HepG2 (cell line): Measurements from ENCODE around the gene AMOTL2. TPM values are rescaled to one million over a fixed set of nuclear protein-coding genes. Genes with fewer than 3 reads are reported as not detected.

Source experiments
- ATAC-seq: fragments of 200-7000 bp; cut with Tn5 transposase; 3 replicates; pipeline ENCODE4 v1.9.1; 2020; ENCODE audit warnings: mild to moderate bottlenecking, moderate library complexity
- BruUV-seq: library from RNA; stranded (reverse); fragments of 400-500 nt; replicated peaks from 2 replicates; lab custom pipeline; 2021; lab: Mats Ljungman, UMichigan
- CTCF ChIA-PET: fragments of 300-600 bp; formaldehyde crosslinking; extraction: SDS; loops from one replicate; lab custom pipeline; 2021; ENCODE audit warnings: low total read pairs, inconsistent platforms, low intra/inter-chr PET ratio; lab: Yijun Ruan, JAX
- POLR2A ChIA-PET: fragments of 350-600 bp; sonication (Branson Sonifier 250); formaldehyde crosslinking; loops from one replicate; lab custom pipeline; 2020; ENCODE audit warnings: antibody characterized with exemption, inconsistent platforms; lab: Yijun Ruan, JAX
- DNase-seq: peaks from one replicate; pipeline ENCODE4 v3.0.0-alpha.2; 2015; ENCODE audit warnings: low spot score
- FAIRE-seq: peaks from 3 replicates; lab custom pipeline; 2011; peaks lifted over from hg19 to GRCh38; lab: Jason Lieb, UNC
- H2AFZ ChIP-seq: one replicate; pipeline ENCODE4 v1.6.1; 2011; ENCODE audit warnings: low read length, inconsistent platforms
- H3K27ac ChIP-seq: fragments of 300-600 bp; 3 replicates; pipeline ENCODE4 v1.8.0; 2011; ENCODE audit warnings: mixed run types, mild to moderate bottlenecking, mixed read lengths, low read length, inconsistent platforms; ENCODE audit not compliant: insufficient read depth; ENCODE audit errors: extremely low read length
- H3K27me3 ChIP-seq, 2 experiments: fragments of 200-600 bp in 1 of 2; 2 replicates in 1 of 2; 3 replicates in 1 of 2; pipeline versions ENCODE4 v1.6.0 to v1.8.0; 2011; ENCODE audit warnings: low read length in 2 of 2, mild to moderate bottlenecking in 2 of 2, moderate library complexity in 2 of 2, inconsistent platforms in 1 of 2; ENCODE audit not compliant: insufficient read depth in 2 of 2, control insufficient read depth in 1 of 2
- H3K36me3 ChIP-seq, 2 experiments: fragments of 200-600 bp in 1 of 2; replicated peaks in 1 of 2; 2 replicates in 1 of 2; 3 replicates in 1 of 2; pipeline versions ENCODE4 v1.5.1 to v1.8.0; 2011; ENCODE audit warnings: low read length in 2 of 2, inconsistent platforms in 1 of 2; ENCODE audit not compliant: insufficient read depth in 2 of 2, control insufficient read depth in 1 of 2
- H3K4me1 ChIP-seq: 2 replicates; pipeline ENCODE4 v1.5.1; 2012; ENCODE audit warnings: low read length, inconsistent platforms; ENCODE audit not compliant: insufficient read depth
- H3K4me2 ChIP-seq: 2 replicates; pipeline ENCODE4 v1.6.0; 2011; ENCODE audit warnings: low read depth, low read length, inconsistent platforms
- H3K4me3 ChIP-seq, 3 experiments: fragments of 200-600 bp in 1 of 3; sonication (generic), shearing (Covaris generic) in 1 of 3; replicated peaks in 1 of 3; 2 replicates each; pipeline ENCODE4 v1.5.1; 2011 to 2016; ENCODE audit warnings: low read length in 3 of 3, inconsistent platforms in 2 of 3, low read depth in 2 of 3, mild to moderate bottlenecking in 2 of 3, control low read depth in 1 of 3, mixed read lengths in 1 of 3; ENCODE audit not compliant: insufficient read depth in 1 of 3
- H3K79me2 ChIP-seq: one replicate; pipeline ENCODE4 v1.6.1; 2011; ENCODE audit warnings: low read length, inconsistent platforms; ENCODE audit not compliant: insufficient read depth
- H3K9ac ChIP-seq: 2 replicates; pipeline ENCODE4 v1.6.0; 2011; ENCODE audit warnings: mild to moderate bottlenecking, low read depth, low read length, inconsistent platforms; ENCODE audit not compliant: insufficient read depth
- H3K9me3 ChIP-seq: 2 replicates; pipeline ENCODE4 v1.5.1; 2012; ENCODE audit warnings: mild to moderate bottlenecking, low read length
- H4K20me1 ChIP-seq: 2 replicates; pipeline ENCODE4 v1.6.0; 2011; ENCODE audit warnings: inconsistent platforms, mild to moderate bottlenecking, low read length, moderate library complexity; ENCODE audit not compliant: insufficient read depth
- CC2D1A ChIP-seq: sonication (generic); formaldehyde crosslinking; IDR thresholded peaks from 2 replicates; pipeline ENCODE4 v1.8.1; 2023; ENCODE audit warnings: mild to moderate bottlenecking, missing genetic modification reagents
- CHCHD3 ChIP-seq: sonication (generic); formaldehyde crosslinking; IDR thresholded peaks from 2 replicates; pipeline ENCODE4 v1.8.0; 2022; ENCODE audit warnings: mild to moderate bottlenecking, missing genetic modification reagents, moderate library complexity
- CREB3 ChIP-seq: sonication (generic); formaldehyde crosslinking; IDR thresholded peaks from 2 replicates; pipeline ENCODE4 v1.5.0; 2020; ENCODE audit warnings: missing genetic modification reagents
- JUND ChIP-seq: sonication (generic); formaldehyde crosslinking; IDR thresholded peaks from 2 replicates; pipeline ENCODE4 v1.8.0; 2022; ENCODE audit warnings: mild to moderate bottlenecking, missing genetic modification reagents
- MYNN ChIP-seq: sonication (generic); formaldehyde crosslinking; IDR thresholded peaks from 2 replicates; pipeline ENCODE4 v1.4.0; 2020; ENCODE audit warnings: mild to moderate bottlenecking, low read depth, missing genetic modification reagents
- ZFP36L1 ChIP-seq: sonication (generic); formaldehyde crosslinking; IDR thresholded peaks from 2 replicates; pipeline ENCODE4 v1.8.0; 2022; ENCODE audit warnings: mild to moderate bottlenecking, missing genetic modification reagents, moderate library complexity
- ZNF468 ChIP-seq: sonication (generic); formaldehyde crosslinking; IDR thresholded peaks from 2 replicates; pipeline ENCODE4 v1.8.0; 2022; ENCODE audit warnings: mild to moderate bottlenecking, moderate library complexity, missing genetic modification reagents
- ZSCAN21 ChIP-seq: sonication (generic); formaldehyde crosslinking; IDR thresholded peaks from 2 replicates; pipeline ENCODE4 v1.8.0; 2022; ENCODE audit warnings: mild to moderate bottlenecking, missing genetic modification reagents, moderate library complexity, borderline replicate concordance
- WGBS: methylation state at CpG from one replicate; pipeline ENCODE4 v1.1.6; 2017; ENCODE audit warnings: low lambda C conversion rate; 5-methylcytosine and 5-hydroxymethylcytosine counted together
- in situ Hi-C: cut with HindIII; loops from 2 replicates; pipeline ENCODE4 v1.10.0; 2017; ENCODE audit warnings: low pct_unique_long_range_greater_than_20kb; ENCODE audit not compliant: extremely low pct_ligation_motif_present
- intact Hi-C: fragments of 100-400 bp; cut with micrococcal nuclease; formaldehyde crosslinking; loops from one replicate; pipeline ENCODE4 v1.10.0; 2022; ENCODE audit not compliant: unreplicated experiment
- polyA plus RNA-seq, 8 experiments: library from polyadenylated mRNA; depleted of rRNA in 3 of 8; stranded (reverse) in 7 of 8; unstranded in 1 of 8; fragments of >200 nt; fragmentation: Illumina TruSeq in 4 of 8; extraction: Trizol in 4 of 8; gene quantifications; 2 replicates each; pipeline versions ENCODE4 v1.2.1 to v1.2.3, GENCODE V29; 2011 to 2016; ENCODE audit warnings: low read depth in 4 of 8, missing spikeins in 1 of 8, mixed read lengths in 1 of 8; ENCODE audit not compliant: insufficient read depth in 1 of 8
- total RNA-seq, 5 experiments: library from RNA; depleted of rRNA; stranded (reverse); fragments of >200 nt; fragmentation: Illumina TruSeq; extraction: Trizol; gene quantifications; 2 replicates each; pipeline ENCODE4 v1.2.3, GENCODE V29; 2016; ENCODE audit warnings: low read depth in 1 of 5
- TF ChIP-seq, protein P1 (sequence below): sonication (generic); formaldehyde crosslinking; conservative IDR thresholded peaks from 2 replicates; pipeline ENCODE4 v1.8.1; 2023; ENCODE audit warnings: missing genetic modification reagents

The AMOTL2 gene
- total and polyA plus RNA-seq, 2 of the 13 experiments (the other 11 are each of a cell fraction or from before 2014, with no cell fraction given), result 17.3 to 18.5 TPM

DNA sequence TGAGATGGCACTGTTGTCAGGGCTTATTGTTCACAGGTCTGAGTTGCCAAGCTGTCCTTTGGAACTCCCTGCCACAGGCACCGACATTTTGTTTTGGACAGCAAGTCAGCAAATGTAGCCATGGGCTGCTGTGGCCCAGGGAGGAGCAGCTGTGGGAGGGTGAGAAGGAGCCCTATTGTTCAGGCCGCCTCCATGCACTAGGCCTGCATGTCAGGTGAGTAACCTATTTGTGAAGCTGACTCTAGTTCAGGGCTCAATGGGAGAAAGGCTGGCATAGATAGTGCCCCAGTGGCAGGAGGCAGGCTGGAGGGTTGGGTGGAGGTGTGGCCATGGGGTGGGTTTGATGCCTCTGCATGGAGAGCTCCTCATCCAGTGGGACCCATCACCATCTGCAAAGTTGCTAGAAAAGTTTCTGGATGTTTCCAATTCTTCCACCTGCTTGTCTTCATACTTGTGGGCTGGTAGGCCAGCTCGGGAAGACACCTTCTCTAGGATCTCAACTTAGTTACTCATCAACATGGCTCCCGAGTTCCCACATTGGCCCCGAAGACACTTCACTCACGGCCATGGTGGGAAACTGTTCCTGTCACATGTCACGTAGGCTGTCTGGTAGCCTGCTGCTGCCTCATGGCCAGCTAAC lies 19.5 kb downstream of the AMOTL2 start:
- Histone ChIP-seq H4K20me1 (peaks cover 6% of the 10 kb centered on the region; the same call in 1 of the 2 replicates), H3K4me1 (peaks cover 79% of the 10 kb centered on the region), H3K9ac (no peak overlapping the region), H3K27ac (no peak overlapping the region), H3K9me3 (no peaks in the 10 kb centered on the region), H3K27me3 (no peaks in the 10 kb centered on the region), H3K4me3 (no peak overlapping the region), H3K36me3 (peaks cover 18 to 32% of the 10 kb centered on the region in 2 experiments), H2AFZ (no peak overlapping the region), H3K4me2 (no peak overlapping the region), H3K79me2 (no peaks in the 10 kb centered on the region)
- TF ChIP-seq JUND (CRISPR knock-in tag) (no peak), MYNN (CRISPR knock-in tag) (no peak), ZNF468 (CRISPR knock-in tag) (no peak), ZSCAN21 (no peak), CHCHD3 (CRISPR knock-in tag) (no peak), CREB3 (CRISPR knock-in tag) (no peak), ZFP36L1 (CRISPR knock-in tag) (no peak), CC2D1A (no peak)
- TF ChIP-seq, protein P1, sequence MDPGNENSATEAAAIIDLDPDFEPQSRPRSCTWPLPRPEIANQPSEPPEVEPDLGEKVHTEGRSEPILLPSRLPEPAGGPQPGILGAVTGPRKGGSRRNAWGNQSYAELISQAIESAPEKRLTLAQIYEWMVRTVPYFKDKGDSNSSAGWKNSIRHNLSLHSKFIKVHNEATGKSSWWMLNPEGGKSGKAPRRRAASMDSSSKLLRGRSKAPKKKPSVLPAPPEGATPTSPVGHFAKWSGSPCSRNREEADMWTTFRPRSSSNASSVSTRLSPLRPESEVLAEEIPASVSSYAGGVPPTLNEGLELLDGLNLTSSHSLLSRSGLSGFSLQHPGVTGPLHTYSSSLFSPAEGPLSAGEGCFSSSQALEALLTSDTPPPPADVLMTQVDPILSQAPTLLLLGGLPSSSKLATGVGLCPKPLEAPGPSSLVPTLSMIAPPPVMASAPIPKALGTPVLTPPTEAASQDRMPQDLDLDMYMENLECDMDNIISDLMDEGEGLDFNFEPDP (CRISPR knock-in tag), result no peak
- intact Hi-C loops (no loop called here), in situ Hi-C loops (no loop called here)
- no peak for DNase-seq
- WGBS, result 100% methylated on average over 4 of the region's 7 CpGs
- ATAC-seq, result no peak
- ChIA-PET CTCF (no interaction called here), POLR2A (interaction anchor here (2.4 to 14.6 kb wide), 3 partner anchors 10 to 41 kb away, joined by 13 to 140 read pairs (median 24); partner anchors contain the start of gene AMOTL2)
- no peak for FAIRE-seq
- BruUV-seq, result no TSS peak
